Epithelial cell of proximal tubule (primary cell): ENCODE results near the gene EFL1. TPM values are rescaled to one million over a fixed set of nuclear protein-coding genes. Genes with fewer than 3 reads are reported as not detected.
A peak's percentile ranks its signal among the peaks of the same experiment; 100 is the strongest.
"Not testable (repeated sequence)": the region's sequence is repeated elsewhere in the genome, so short reads cannot be mapped to it uniquely, and the experiment has no call there.

Experiments used
- DNase-seq: peaks from one replicate; pipeline ENCODE4 v3.0.0-alpha.2; 2011; ENCODE audit warnings: low read depth
- H3K4me3 ChIP-seq: 2 replicates; pipeline ENCODE4 v1.5.1; 2011; ENCODE audit warnings: low read depth, mild to moderate bottlenecking, low read length
- CTCF ChIP-seq: conservative IDR thresholded peaks from 2 replicates; pipeline ENCODE4 v1.5.1; 2012; ENCODE audit warnings: low read depth, mild to moderate bottlenecking, low read length
- total RNA-seq: library from RNA; depleted of rRNA; stranded (reverse); fragments of >200 nt; gene quantifications from 2 replicates; pipeline ENCODE4 v1.2.3, GENCODE V29; 2015

EFL1 gene
- 14.5 and 16.6 TPM in 2 replicates for total RNA-seq

DNA sequence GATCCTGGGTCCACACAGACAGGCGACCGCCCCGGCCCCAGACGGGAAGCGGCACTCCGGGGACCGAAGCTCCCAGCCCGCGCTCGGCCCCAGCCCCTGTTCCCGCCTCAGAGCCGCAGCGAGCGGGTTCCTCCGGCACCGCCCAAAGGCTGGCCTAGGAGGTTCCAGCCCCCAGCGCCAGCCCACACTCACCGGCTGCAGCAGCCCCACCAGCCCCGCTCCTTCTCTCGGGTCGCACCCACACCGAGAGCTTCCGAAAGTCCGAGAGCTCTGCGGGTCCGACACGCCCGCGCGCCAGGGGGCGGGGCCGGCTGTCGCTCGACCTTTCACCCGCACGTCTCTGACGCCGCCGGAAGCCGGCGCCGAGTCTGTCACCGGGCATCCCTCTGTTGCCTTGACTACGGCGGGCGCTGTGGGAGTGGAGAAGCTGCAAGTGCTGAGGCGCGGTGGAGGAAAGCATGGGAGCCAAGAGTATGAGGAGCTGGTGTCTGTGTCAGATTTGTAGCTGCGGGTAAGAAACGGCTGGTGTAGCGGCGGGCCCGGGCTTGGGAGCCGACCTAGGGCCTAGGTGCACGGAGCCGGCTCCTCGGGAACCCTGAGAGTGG is at the start of gene EFL1, which contains the start of gene SAXO2:
EFL1 (minus strand) TSS at position 313 of the 605 bp plus-strand sequence. CDS start 956 bp downstream, outside the sequence.
SAXO2 (plus strand) TSS at position 397 of the 605 bp plus-strand sequence; CDS start at position 459, 62 bp downstream.
- no peak for TF ChIP-seq CTCF
- peak; percentile 12 for DNase-seq
- peak within 1 kb of the TSS; percentile 90 for H3K4me3 ChIP-seq

GRCh38 chr15:82311321-82311720 is 48.8 kb upstream of the EFL1 start:
- not testable (repeated sequence) for H3K4me3 ChIP-seq, DNase-seq

GRCh38 chr15:82309802-82310201 is 47.3 kb upstream of the EFL1 start:
- TF ChIP-seq CTCF, result no peak
- no peak overlapping the region for H3K4me3 ChIP-seq
- DNase-seq, result no peak

- no peak for TF ChIP-seq CTCF
- no peak for DNase-seq
- H3K4me3 ChIP-seq, result no peak overlapping the region
Observed at GRCh38 chr15:82307714-82308081, 45.2 kb upstream of the EFL1 start.

- TF ChIP-seq CTCF, result no peak
- no peak overlapping the region for H3K4me3 ChIP-seq
- no peak for DNase-seq
Observed at GRCh38 chr15:82306791-82307713, 44.5 kb upstream of the EFL1 start.

- DNase-seq, result no peak
- TF ChIP-seq CTCF, result no peak
- no peak overlapping the region for H3K4me3 ChIP-seq
Observed at GRCh38 chr15:82305621-82306048, 43.1 kb upstream of the EFL1 start.

GRCh38 chr15:82304778-82305090 is 42.2 kb upstream of the EFL1 start:
- no peak for TF ChIP-seq CTCF
- DNase-seq, result no peak
- H3K4me3 ChIP-seq, result no peak overlapping the region
